HepG2 (cell line): ENCODE measurements around the gene PCIF1. TPM values are rescaled to one million over a fixed set of nuclear protein-coding genes. Genes with fewer than 3 reads are reported as not detected.

Source experiments
- GATA4 ChIP-seq: sonication (generic); IDR thresholded peaks from 2 replicates; pipeline ENCODE4 v1.6.1; 2016; ENCODE audit warnings: antibody characterized with exemption, low read depth, borderline replicate concordance
- HNRNPH1 ChIP-seq: fragments of 200-400 bp; formaldehyde crosslinking; optimal IDR thresholded peaks from 2 replicates; pipeline ENCODE3; 2017; ENCODE audit warnings: mild to moderate bottlenecking, low read depth, low read length
- HNRNPL ChIP-seq: fragments of 200-400 bp; formaldehyde crosslinking; IDR thresholded peaks from 2 replicates; pipeline ENCODE4 v1.6.1; 2017; ENCODE audit warnings: mild to moderate bottlenecking, low read depth, low read length
- KDM5A ChIP-seq: fragments of 200-600 bp; sonication (generic); IDR thresholded peaks from 2 replicates; pipeline ENCODE4 v1.7.0; 2018; ENCODE audit warnings: antibody characterized with exemption, mild to moderate bottlenecking, low read length, borderline replicate concordance
- KLF12 ChIP-seq: sonication (generic); formaldehyde crosslinking; IDR thresholded peaks from 2 replicates; pipeline ENCODE4 v1.4.0; 2020; ENCODE audit warnings: missing genetic modification reagents, borderline replicate concordance
- MAX ChIP-seq: IDR thresholded peaks from 2 replicates; pipeline ENCODE4 v1.6.1; 2012; ENCODE audit warnings: inconsistent platforms
- MAZ ChIP-seq, 2 experiments: sonication (generic) in 1 of 2; formaldehyde crosslinking in 1 of 2; IDR thresholded peaks; 2 replicates each; pipeline versions ENCODE4 v1.5.0 to v1.6.1; 2012 to 2020; ENCODE audit warnings: low read depth in 2 of 2, mild to moderate bottlenecking in 2 of 2, borderline replicate concordance in 1 of 2, improper control_type of control experiment in 1 of 2, low read length in 1 of 2, missing genetic modification reagents in 1 of 2, moderate library complexity in 1 of 2
- MEF2D ChIP-seq: sonication (generic); formaldehyde crosslinking; IDR thresholded peaks from 2 replicates; pipeline ENCODE4 v1.5.1; 2020; ENCODE audit warnings: mild to moderate bottlenecking, missing genetic modification reagents
- MIER3 ChIP-seq: IDR thresholded peaks from 2 replicates; pipeline ENCODE4 v1.6.1; 2016; ENCODE audit warnings: missing compliant biosample characterization, borderline replicate concordance
- MTF1 ChIP-seq: sonication (generic); formaldehyde crosslinking; IDR thresholded peaks from 2 replicates; pipeline ENCODE4 v1.5.0; 2020; ENCODE audit warnings: missing genetic modification reagents
- MTF2 ChIP-seq: sonication (generic); formaldehyde crosslinking; IDR thresholded peaks from 2 replicates; pipeline ENCODE4 v1.5.0; 2020; ENCODE audit warnings: missing genetic modification reagents, borderline replicate concordance
- NFIC ChIP-seq: IDR thresholded peaks from 2 replicates; pipeline ENCODE4 v1.6.1; 2012; ENCODE audit warnings: mild to moderate bottlenecking, low read length, inconsistent platforms
- POLR2AphosphoS2 ChIP-seq: IDR thresholded peaks from 2 replicates; pipeline ENCODE4 v1.6.1; 2011; ENCODE audit warnings: low read depth, low read length, improper control_type of control experiment
- PRDM10 ChIP-seq: sonication (generic); formaldehyde crosslinking; IDR thresholded peaks from 2 replicates; pipeline ENCODE4 v1.4.0; 2020; ENCODE audit warnings: low read depth, missing genetic modification reagents
- RBM39 ChIP-seq: fragments of 200-400 bp; formaldehyde crosslinking; IDR thresholded peaks from one replicate; pipeline ENCODE4 v1.6.1; 2018; ENCODE audit warnings: antibody characterized with exemption, mild to moderate bottlenecking, low read depth, low read length; ENCODE audit not compliant: poor library complexity, severe bottlenecking
- REXO4 ChIP-seq: sonication (generic); formaldehyde crosslinking; IDR thresholded peaks from 2 replicates; pipeline ENCODE4 v1.8.0; 2022; ENCODE audit warnings: missing genetic modification reagents, mild to moderate bottlenecking, borderline replicate concordance
- ZKSCAN5 ChIP-seq: sonication (generic); formaldehyde crosslinking; IDR thresholded peaks from 2 replicates; pipeline ENCODE4 v1.5.1; 2020; ENCODE audit warnings: mild to moderate bottlenecking, missing genetic modification reagents
- ZNF20 ChIP-seq: sonication (generic); formaldehyde crosslinking; IDR thresholded peaks from 2 replicates; pipeline ENCODE4 v1.4.0; 2020; ENCODE audit warnings: mild to moderate bottlenecking, moderate library complexity, missing genetic modification reagents
- ZNF674 ChIP-seq: sonication (generic); formaldehyde crosslinking; IDR thresholded peaks from 2 replicates; pipeline ENCODE4 v1.5.0; 2020; ENCODE audit warnings: low read depth, mild to moderate bottlenecking, missing genetic modification reagents
- ZNF782 ChIP-seq: sonication (generic); formaldehyde crosslinking; IDR thresholded peaks from 2 replicates; pipeline ENCODE4 v1.4.0; 2020; ENCODE audit warnings: missing genetic modification reagents, mild to moderate bottlenecking, borderline replicate concordance
- ZNF816 ChIP-seq: sonication (generic); formaldehyde crosslinking; IDR thresholded peaks from 2 replicates; pipeline ENCODE4 v1.8.0; 2022; ENCODE audit warnings: missing genetic modification reagents, mild to moderate bottlenecking, borderline replicate concordance
- polyA plus RNA-seq, 8 experiments: library from polyadenylated mRNA; depleted of rRNA in 3 of 8; stranded (reverse) in 7 of 8; unstranded in 1 of 8; fragments of >200 nt; fragmentation: Illumina TruSeq in 4 of 8; extraction: Trizol in 4 of 8; gene quantifications; 2 replicates each; pipeline versions ENCODE4 v1.2.1 to v1.2.3, GENCODE V29; 2011 to 2016; ENCODE audit warnings: low read depth in 4 of 8, missing spikeins in 1 of 8, mixed read lengths in 1 of 8; ENCODE audit not compliant: insufficient read depth in 1 of 8
- total RNA-seq, 5 experiments: library from RNA; depleted of rRNA; stranded (reverse); fragments of >200 nt; fragmentation: Illumina TruSeq; extraction: Trizol; gene quantifications; 2 replicates each; pipeline ENCODE4 v1.2.3, GENCODE V29; 2016; ENCODE audit warnings: low read depth in 1 of 5
- TF ChIP-seq, protein P1 (sequence below): sonication (generic); formaldehyde crosslinking; IDR thresholded peaks from 2 replicates; pipeline ENCODE4 v1.4.0; 2020; ENCODE audit warnings: low read depth, mild to moderate bottlenecking, missing genetic modification reagents
- TF ChIP-seq, protein P2 (sequence below): sonication (generic); formaldehyde crosslinking; IDR thresholded peaks from 2 replicates; pipeline ENCODE4 v1.4.0; 2020; ENCODE audit warnings: missing genetic modification reagents, borderline replicate concordance

Gene PCIF1
- total and polyA plus RNA-seq, 2 of the 13 experiments (the other 11 are each of a cell fraction or from before 2014, with no cell fraction given): 20.9 to 24.4 TPM

DNA sequence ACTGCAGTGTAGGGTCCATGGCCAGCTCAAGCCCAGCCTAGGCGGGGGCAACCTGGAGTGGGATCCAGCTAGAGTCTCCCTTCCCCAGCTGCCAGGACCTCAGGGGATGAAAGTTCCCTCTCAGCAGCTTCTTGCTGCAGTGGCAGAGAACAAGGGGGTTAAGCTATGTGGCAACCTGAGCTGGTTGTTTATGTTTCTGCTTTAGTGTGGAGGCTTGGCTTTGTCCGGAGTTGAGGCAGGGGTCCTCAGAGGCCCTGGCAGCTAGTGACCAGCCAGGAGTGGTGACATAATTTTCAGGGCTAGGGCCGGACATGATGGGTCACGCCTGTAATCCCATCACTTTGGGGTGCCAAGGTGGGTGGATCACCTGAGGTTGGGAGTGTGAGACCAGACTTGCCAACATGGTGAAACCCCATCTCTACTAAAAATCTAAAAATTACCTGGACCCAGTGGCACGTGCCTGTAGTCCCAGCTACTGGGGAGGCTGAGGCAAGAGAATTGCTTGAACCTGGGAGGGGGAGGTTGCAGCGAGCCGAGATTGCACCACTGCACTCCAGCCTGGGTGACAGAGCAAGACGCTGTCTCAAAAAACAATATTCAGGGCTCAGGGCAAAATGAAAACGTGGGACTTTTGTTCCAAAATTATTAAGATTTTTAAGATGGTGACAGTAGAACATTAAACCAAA lies 8.5 kb upstream of the PCIF1 start (continued):
- TF ChIP-seq MIER3 (CRISPR knock-in tag): no peak
- TF ChIP-seq ZNF782: no peak
- no peak for TF ChIP-seq ZNF20 (CRISPR knock-in tag)
- no peak for TF ChIP-seq ZNF674 (CRISPR knock-in tag)
- no peak for TF ChIP-seq RBM39
- TF ChIP-seq ZNF816 (CRISPR knock-in tag): no peak
- no peak for TF ChIP-seq HNRNPL
- no peak for TF ChIP-seq MAX
- TF ChIP-seq ZKSCAN5 (CRISPR knock-in tag): no peak
- TF ChIP-seq, protein P1, sequence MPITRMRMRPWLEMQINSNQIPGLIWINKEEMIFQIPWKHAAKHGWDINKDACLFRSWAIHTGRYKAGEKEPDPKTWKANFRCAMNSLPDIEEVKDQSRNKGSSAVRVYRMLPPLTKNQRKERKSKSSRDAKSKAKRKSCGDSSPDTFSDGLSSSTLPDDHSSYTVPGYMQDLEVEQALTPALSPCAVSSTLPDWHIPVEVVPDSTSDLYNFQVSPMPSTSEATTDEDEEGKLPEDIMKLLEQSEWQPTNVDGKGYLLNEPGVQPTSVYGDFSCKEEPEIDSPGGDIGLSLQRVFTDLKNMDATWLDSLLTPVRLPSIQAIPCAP: no peak
- TF ChIP-seq REXO4 (CRISPR knock-in tag): no peak
- TF ChIP-seq KDM5A: no peak
- TF ChIP-seq, protein P2, sequence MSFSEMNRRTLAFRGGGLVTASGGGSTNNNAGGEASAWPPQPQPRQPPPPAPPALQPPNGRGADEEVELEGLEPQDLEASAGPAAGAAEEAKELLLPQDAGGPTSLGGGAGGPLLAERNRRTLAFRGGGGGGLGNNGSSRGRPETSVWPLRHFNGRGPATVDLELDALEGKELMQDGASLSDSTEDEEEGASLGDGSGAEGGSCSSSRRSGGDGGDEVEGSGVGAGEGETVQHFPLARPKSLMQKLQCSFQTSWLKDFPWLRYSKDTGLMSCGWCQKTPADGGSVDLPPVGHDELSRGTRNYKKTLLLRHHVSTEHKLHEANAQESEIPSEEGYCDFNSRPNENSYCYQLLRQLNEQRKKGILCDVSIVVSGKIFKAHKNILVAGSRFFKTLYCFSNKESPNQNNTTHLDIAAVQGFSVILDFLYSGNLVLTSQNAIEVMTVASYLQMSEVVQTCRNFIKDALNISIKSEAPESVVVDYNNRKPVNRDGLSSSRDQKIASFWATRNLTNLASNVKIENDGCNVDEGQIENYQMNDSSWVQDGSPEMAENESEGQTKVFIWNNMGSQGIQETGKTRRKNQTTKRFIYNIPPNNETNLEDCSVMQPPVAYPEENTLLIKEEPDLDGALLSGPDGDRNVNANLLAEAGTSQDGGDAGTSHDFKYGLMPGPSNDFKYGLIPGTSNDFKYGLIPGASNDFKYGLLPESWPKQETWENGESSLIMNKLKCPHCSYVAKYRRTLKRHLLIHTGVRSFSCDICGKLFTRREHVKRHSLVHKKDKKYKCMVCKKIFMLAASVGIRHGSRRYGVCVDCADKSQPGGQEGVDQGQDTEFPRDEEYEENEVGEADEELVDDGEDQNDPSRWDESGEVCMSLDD (CRISPR knock-in tag): 0 out of 2 replicates have a peak, but pooled peaks have one; percentile 40
- no peak for TF ChIP-seq MTF2 (CRISPR knock-in tag)
- TF ChIP-seq POLR2AphosphoS2: no peak
- no peak for TF ChIP-seq MAZ (IDR thresholded peaks at IDR 0.05; ENCODE audit: borderline replicate concordance, low read depth, low read length)
- TF ChIP-seq MAZ (CRISPR knock-in tag; IDR thresholded peaks at IDR 0.05; ENCODE audit: low read depth): no peak
- no peak for TF ChIP-seq MEF2D (CRISPR knock-in tag)
- TF ChIP-seq GATA4: no peak
- TF ChIP-seq NFIC: no peak
- TF ChIP-seq MTF1 (CRISPR knock-in tag): no peak
- no peak for TF ChIP-seq KLF12
- TF ChIP-seq PRDM10 (CRISPR knock-in tag): no peak
- no peak for TF ChIP-seq HNRNPH1
